ENCODE measurements around the gene CUX1.

CUX1 gene

GRCh38 chr7:102170393-102170970, 353.1 kb downstream of the CUX1 start:
- TF ChIP-seq, protein P1, sequence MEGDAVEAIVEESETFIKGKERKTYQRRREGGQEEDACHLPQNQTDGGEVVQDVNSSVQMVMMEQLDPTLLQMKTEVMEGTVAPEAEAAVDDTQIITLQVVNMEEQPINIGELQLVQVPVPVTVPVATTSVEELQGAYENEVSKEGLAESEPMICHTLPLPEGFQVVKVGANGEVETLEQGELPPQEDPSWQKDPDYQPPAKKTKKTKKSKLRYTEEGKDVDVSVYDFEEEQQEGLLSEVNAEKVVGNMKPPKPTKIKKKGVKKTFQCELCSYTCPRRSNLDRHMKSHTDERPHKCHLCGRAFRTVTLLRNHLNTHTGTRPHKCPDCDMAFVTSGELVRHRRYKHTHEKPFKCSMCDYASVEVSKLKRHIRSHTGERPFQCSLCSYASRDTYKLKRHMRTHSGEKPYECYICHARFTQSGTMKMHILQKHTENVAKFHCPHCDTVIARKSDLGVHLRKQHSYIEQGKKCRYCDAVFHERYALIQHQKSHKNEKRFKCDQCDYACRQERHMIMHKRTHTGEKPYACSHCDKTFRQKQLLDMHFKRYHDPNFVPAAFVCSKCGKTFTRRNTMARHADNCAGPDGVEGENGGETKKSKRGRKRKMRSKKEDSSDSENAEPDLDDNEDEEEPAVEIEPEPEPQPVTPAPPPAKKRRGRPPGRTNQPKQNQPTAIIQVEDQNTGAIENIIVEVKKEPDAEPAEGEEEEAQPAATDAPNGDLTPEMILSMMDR (conservative IDR thresholded peaks at IDR 0.05; ENCODE audit: low read depth, low read length): no peak
- H3K9ac ChIP-seq: no peak overlapping the region
- H2AFZ ChIP-seq (ENCODE audit: low read depth): no peak overlapping the region
- no peaks in the 10 kb centered on the region for H3K79me2 ChIP-seq (ENCODE audit: insufficient read depth, low read depth)
- no peaks in the 10 kb centered on the region for H4K20me1 ChIP-seq (ENCODE audit: insufficient read depth)
- H3K27me3 ChIP-seq (ENCODE audit: insufficient read depth, low read depth): no peaks in the 10 kb centered on the region
- H3K4me2 ChIP-seq: no peak overlapping the region
- no peaks in the 10 kb centered on the region for H3K36me3 ChIP-seq (ENCODE audit: insufficient read depth)
- H3K27ac ChIP-seq: no peak overlapping the region
- no peaks in the 10 kb centered on the region for H3K4me1 ChIP-seq (ENCODE audit: low read depth, poor library complexity, severe bottlenecking)
- H3K4me3 ChIP-seq (IDR thresholded peaks at IDR 0.05; ENCODE audit: insufficient read depth, low read depth, low read length): no peak overlapping the region

GRCh38 chr7:102173669-102174068, 356.2 kb downstream of the CUX1 start:
- Histone ChIP-seq H3K4me1 (ENCODE audit: low read depth, poor library complexity, severe bottlenecking) (no peaks in the 10 kb centered on the region), H3K27ac (no peak overlapping the region), H3K4me2 (no peak overlapping the region), H3K79me2 (ENCODE audit: insufficient read depth, low read depth) (no peaks in the 10 kb centered on the region), H2AFZ (ENCODE audit: low read depth) (no peak overlapping the region), H3K9ac (no peak overlapping the region), H4K20me1 (ENCODE audit: insufficient read depth) (no peaks in the 10 kb centered on the region), H3K36me3 (ENCODE audit: insufficient read depth) (no peaks in the 10 kb centered on the region), H3K4me3 (IDR thresholded peaks at IDR 0.05; ENCODE audit: insufficient read depth, low read depth, low read length) (no peak overlapping the region), H3K27me3 (ENCODE audit: insufficient read depth, low read depth) (no peaks in the 10 kb centered on the region)
- TF ChIP-seq, protein P1 (conservative IDR thresholded peaks at IDR 0.05; ENCODE audit: low read depth, low read length): no peak

GRCh38 chr7:102175423-102176170, 358.2 kb downstream of the CUX1 start:
- H3K9ac ChIP-seq: no peak overlapping the region
- H3K4me1 ChIP-seq (ENCODE audit: low read depth, poor library complexity, severe bottlenecking): no peaks in the 10 kb centered on the region
- no peaks in the 10 kb centered on the region for H4K20me1 ChIP-seq (ENCODE audit: insufficient read depth)
- H3K36me3 ChIP-seq (ENCODE audit: insufficient read depth): no peaks in the 10 kb centered on the region
- no peaks in the 10 kb centered on the region for H3K27me3 ChIP-seq (ENCODE audit: insufficient read depth, low read depth)
- H3K27ac ChIP-seq: no peak overlapping the region
- no peak overlapping the region for H3K4me2 ChIP-seq
- H3K79me2 ChIP-seq (ENCODE audit: insufficient read depth, low read depth): no peaks in the 10 kb centered on the region
- H3K4me3 ChIP-seq (IDR thresholded peaks at IDR 0.05; ENCODE audit: insufficient read depth, low read depth, low read length): no peak overlapping the region
- H2AFZ ChIP-seq (ENCODE audit: low read depth): no peak overlapping the region
- TF ChIP-seq, protein P1 (conservative IDR thresholded peaks at IDR 0.05; ENCODE audit: low read depth, low read length): no peak

DNA sequence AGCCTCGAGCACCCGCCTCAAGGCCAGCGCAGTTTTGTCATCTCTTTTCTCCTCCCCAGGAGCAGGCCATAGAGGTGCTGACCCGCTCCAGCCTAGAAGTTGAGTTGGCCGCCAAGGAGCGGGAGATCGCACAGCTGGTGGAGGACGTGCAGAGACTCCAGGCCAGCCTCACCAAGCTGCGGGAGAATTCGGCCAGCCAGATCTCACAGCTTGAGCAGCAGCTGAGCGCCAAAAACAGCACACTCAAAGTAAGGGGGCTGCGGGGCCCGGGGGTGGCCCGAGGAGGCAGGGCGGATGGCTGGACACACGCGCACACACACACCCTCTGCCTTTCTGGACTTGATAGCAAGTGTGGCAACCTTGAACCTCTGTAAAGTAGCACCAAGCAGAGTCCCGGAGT, 361.0 kb downstream of the CUX1 start:
- TF ChIP-seq, protein P1 (conservative IDR thresholded peaks at IDR 0.05; ENCODE audit: low read depth, low read length): no peak
- no peaks in the 10 kb centered on the region for H3K4me1 ChIP-seq (ENCODE audit: low read depth, poor library complexity, severe bottlenecking)
- H4K20me1 ChIP-seq (ENCODE audit: insufficient read depth): no peaks in the 10 kb centered on the region
- H3K79me2 ChIP-seq (ENCODE audit: insufficient read depth, low read depth): no peaks in the 10 kb centered on the region
- H3K27me3 ChIP-seq (ENCODE audit: insufficient read depth, low read depth): no peaks in the 10 kb centered on the region
- no peak overlapping the region for H3K9ac ChIP-seq
- H3K4me3 ChIP-seq (IDR thresholded peaks at IDR 0.05; ENCODE audit: insufficient read depth, low read depth, low read length): no peak overlapping the region
- no peak overlapping the region for H2AFZ ChIP-seq (ENCODE audit: low read depth)
- H3K4me2 ChIP-seq: no peak overlapping the region
- no peaks in the 10 kb centered on the region for H3K36me3 ChIP-seq (ENCODE audit: insufficient read depth)
- no peak overlapping the region for H3K27ac ChIP-seq

Data from KMS-11 (cell line).